GOT3 (cell line): ENCODE measurements around the gene TRIM24.

Experiments
- DNase-seq: peaks from one replicate; lab custom pipeline; 2025; ENCODE audit warnings: mixed read lengths; lab: John Stamatoyannopoulos, UW

The TRIM24 gene

DNA sequence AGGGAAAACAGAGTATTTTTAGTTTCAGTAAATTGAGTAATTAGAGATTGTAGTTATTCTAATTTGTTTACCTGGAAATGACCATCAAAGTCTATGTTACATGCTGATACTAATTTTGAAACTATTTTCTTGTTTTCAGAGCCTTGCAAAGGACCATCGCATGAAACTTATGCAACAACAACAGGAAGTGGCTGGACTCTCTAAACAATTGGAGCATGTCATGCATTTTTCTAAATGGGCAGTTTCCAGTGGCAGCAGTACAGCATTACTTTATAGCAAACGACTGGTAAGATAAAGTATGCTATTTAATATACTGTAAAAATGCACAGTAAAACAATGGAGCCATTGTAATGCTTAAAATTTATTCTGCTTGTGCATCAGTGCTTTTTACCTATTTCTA, 78.5 kb downstream of the TRIM24 start:
- DNase-seq = no peak

DNA sequence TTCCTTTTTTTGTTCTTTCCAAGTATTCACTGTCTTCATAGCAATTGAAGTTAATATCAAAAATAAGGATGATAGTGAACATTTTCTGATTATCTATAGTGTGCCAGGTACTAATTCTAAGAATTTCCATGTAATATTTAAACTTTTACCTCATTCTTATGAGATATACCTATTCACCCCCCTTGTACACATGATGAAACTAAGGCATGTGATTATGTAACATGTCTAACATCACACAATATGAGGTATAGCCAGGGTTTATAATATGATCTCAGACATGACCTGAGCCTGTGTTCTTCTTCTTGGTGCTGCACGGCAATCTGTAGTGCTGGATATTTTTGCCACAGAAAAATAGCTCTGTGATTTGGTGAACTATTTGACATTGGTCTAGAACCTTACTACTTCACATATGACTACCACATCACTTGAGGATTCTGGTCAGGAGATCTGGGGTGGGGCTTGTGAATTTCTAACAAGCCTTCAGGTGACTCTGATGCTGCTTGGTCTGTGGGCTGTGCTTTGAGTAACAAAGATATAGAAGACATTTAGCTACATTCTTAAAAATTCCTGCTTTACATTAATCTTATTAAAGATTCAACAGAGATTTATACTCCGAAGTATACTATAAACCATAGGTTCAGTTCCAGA, 79.1 kb downstream of the TRIM24 start:
- no peak for DNase-seq

DNA sequence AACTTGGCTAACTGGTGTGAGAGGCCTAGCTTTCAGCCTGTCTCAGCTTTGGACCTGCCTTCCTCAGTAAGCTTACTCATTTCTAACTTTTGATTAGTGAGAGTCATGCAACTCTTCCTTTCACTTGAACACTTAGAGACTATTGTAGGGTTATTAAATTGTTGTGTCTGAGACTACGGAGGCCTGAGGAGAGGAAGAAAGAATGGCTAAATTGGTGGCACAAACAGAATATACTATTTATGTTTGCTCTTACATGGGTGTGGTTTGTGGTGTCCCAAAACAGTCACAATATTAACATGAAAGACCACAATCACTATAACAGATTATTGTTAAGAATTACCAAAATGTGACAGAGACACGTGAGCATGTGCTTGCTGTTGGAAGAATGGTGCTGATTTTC, 82.1 kb downstream of the TRIM24 start:
- no peak for DNase-seq

- no peak for DNase-seq
Observed at GRCh38 chr7:138543739-138544138, 83.7 kb downstream of the TRIM24 start.

DNA sequence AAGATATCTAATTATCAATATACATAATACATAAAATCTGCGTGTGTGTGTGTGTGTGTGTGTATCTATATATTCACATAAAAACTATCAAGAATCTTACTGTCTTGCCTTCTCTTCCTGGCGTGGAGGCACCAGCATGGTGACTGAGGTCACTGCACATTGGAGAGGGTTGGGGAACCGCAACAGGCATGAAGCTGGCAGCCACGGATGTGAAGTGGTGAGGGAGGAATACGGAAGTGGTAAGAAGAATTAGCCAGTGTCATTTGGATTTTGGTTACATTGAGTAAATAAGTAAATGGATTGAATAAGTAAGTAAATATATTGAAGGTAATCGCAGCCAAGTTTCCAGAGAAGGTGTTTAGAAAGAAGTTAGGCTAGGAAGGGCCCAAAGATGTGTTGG, 85.1 kb downstream of the TRIM24 start:
- DNase-seq = no peak

GRCh38 chr7:138546064-138546619, 86.1 kb downstream of the TRIM24 start:
- DNase-seq = no peak

GRCh38 chr7:138546829-138547228, 86.8 kb downstream of the TRIM24 start:
- DNase-seq = no peak

- DNase-seq = no peak
Observed at GRCh38 chr7:138549082-138549481, 89.0 kb downstream of the TRIM24 start.

DNA sequence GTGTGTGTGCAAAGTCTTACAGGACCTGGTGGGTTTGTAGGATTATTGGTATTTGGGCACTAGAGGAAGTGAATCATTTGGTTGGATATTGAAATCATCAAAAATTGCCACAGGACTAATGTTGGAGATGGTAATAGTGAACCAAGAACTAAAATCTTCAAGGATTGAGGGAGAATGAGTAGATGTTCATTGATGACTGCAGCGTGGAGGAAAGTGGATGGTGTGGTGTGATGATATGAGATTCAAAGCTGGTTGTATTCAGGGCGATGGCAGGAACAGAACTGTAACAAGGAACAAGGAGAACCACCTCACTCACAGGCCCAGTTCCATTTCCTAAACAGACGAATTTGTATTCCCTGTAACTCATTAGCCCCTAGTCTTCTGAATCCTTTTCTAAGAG, 90.3 kb downstream of the TRIM24 start:
- DNase-seq = no peak

- no peak for DNase-seq
Observed at GRCh38 chr7:138551102-138551501, 91.0 kb downstream of the TRIM24 start.

DNA sequence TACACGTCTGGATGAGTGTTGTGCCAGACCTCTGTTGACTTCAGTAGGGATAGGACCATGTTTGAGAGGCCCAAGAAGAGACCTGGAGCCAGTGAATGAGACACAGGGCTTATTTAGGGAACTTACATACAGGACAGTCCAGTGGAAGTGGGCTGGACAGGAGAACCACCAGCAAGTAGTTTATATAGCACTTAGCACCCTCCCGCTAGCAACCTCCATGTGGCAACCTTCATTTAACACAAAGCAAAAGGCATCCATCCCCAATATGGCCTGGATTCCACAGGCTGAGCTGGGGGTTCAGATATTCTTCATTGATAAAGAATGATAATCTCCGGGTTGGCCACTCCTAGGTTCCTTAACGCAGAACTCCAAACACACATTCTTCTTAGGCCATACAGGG, 93.7 kb downstream of the TRIM24 start:
- DNase-seq = no peak

GRCh38 chr7:138554674-138555073, 94.6 kb downstream of the TRIM24 start:
- no peak for DNase-seq

DNA sequence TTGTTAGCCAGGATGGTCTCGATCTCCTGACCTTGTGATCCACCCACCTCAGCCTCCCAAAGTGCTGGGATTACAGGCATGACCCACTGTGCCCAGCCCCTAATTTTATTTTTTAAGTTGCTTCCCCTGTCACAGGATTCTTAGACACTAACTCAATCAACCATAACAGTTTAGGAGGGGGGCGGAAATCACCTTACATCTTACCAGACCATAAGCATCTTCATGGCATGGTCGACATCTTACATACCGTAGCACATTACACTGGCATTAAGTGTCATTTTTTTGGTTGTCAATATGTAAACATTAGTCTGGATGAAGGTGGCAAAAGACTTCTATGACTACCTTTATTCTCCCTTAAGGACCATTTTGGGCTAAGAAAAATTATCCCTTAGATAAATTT, 95.6 kb downstream of the TRIM24 start:
- DNase-seq = no peak

DNA sequence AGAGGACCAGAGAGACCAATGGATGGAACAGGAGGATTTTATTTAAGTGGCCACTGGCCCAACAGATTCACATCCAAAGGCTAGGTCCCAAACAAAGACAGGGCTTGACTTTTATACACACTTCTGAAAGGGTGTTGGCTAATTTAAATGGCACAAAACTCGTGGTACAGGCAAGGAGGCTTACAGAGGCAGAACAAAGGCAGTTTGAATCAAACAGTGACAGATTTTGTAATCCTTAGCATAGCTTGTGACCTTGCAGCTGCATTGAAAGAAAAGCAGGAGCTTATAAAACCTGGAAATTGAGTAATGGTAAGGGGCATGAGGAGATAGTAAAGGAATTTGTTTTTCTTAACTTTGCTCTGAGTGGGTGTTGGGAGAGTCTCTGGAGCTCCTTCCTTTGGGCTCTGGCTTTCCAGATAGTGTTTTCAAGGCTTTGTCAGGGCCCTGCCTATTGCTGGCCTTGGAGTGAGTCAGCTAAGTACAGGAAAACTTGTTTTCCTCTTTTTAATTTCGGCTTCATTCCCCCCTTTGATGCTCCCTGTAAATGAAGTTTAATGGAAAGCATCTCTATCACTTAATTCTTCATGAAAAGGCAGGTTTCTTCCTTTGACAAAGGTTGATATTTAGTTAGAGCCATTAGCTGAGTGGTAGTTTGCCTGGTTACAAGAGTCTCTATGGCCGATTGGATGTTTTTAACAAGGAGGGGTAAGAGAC, 96.9 kb downstream of the TRIM24 start:
- DNase-seq = no peak

GRCh38 chr7:138559448-138559847, 99.4 kb downstream of the TRIM24 start:
- no peak for DNase-seq

GRCh38 chr7:138563808-138564207, 103.7 kb downstream of the TRIM24 start:
- DNase-seq = no peak

DNA sequence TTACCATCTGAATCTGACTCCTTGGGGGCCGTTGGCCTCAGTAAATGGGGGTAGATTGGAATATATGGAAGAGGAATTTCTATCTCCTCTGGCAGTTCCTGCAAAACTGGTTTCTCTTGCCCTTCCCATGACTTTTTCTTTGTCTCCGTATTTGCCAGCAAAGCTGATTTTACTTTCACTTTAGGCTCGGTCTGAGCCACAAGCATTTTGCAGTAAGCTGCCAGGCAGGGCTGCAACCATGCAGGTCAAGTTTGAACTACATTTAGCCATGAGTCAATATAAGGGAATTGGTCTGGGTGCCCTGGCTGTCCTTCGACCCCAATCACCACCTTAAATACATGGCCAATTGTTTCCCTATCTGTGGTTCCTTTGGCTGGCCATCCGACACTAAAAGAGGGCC, 104.3 kb downstream of the TRIM24 start:
- no peak for DNase-seq

- no peak for DNase-seq
Observed at GRCh38 chr7:138565071-138565450, 105.0 kb downstream of the TRIM24 start.

DNA sequence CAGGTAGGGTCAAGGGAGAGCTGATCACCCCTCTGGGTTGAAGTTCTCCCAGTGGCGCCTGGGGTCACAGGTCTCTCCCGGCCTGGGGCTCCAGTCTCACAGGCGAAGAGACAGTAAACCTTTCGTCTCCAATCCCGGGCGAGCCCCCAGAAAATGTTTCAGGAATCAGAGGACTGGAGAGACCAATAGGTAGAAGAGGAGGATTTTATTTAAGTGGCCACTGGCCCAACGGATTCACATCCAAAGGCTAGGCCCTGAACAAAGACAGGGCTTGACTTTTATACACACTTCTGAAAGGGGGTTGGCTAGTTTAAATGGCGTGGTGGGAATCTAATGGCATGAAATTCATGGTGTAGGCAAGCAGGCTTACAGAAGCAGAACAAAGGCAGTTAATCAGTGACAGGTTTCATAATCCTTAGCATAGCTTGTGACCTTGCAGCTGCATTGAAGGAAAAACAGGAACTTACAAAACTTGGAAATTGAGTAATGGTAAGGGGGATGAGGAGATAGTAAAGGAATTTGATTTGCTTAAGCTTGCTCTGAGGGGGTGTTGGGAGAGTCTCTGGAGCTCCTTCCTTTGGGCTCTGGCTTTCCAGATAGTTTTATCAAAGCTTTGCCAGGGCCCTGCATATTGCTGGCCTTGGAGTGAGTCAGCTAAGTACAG, 105.5 kb downstream of the TRIM24 start:
- no peak for DNase-seq

- DNase-seq = no peak
Observed at GRCh38 chr7:138568655-138569054, 108.6 kb downstream of the TRIM24 start.

- no peak for DNase-seq
Observed at GRCh38 chr7:138569418-138569817, 109.4 kb downstream of the TRIM24 start.

DNA sequence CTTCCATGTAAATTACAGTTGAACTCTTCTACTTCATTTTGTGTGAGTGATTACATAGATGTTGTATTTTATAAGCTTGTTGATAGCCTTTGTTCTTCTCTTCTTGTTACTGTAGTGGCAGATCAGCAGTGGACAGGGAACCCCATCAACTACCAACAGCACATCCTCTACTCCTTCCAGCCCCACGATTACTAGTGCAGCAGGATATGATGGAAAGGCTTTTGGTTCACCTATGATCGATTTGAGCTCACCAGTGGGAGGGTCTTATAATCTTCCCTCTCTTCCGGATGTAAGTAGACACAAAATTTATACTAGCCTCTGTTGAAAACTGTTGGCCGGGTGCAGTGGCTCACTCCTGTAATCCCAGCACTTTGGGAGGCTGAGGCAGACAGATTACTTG, 110.7 kb downstream of the TRIM24 start:
- no peak for DNase-seq

- no peak for DNase-seq
Observed at GRCh38 chr7:138573741-138574140, 113.7 kb downstream of the TRIM24 start.
